SU-DHL-6 (cell line): Measurements from ENCODE around the gene GLI3.

Experiments
- EZH2phosphoT487 ChIP-seq: fragments of 200-600 bp; sonication (generic), shearing (Covaris generic); conservative IDR thresholded peaks from 2 replicates; pipeline ENCODE4 v1.6.1; 2018; ENCODE audit warnings: mild to moderate bottlenecking, antibody characterized with exemption, low read length, moderate library complexity, mixed read lengths
- TF ChIP-seq, protein P1 (sequence below): fragments of 200-600 bp; sonication (generic); IDR thresholded peaks from one replicate; pipeline ENCODE4 v1.5.1; 2017; ENCODE audit warnings: antibody characterized with exemption, mild to moderate bottlenecking, low read length, moderate library complexity; ENCODE audit not compliant: insufficient read depth, poor library complexity, severe bottlenecking

DNA sequence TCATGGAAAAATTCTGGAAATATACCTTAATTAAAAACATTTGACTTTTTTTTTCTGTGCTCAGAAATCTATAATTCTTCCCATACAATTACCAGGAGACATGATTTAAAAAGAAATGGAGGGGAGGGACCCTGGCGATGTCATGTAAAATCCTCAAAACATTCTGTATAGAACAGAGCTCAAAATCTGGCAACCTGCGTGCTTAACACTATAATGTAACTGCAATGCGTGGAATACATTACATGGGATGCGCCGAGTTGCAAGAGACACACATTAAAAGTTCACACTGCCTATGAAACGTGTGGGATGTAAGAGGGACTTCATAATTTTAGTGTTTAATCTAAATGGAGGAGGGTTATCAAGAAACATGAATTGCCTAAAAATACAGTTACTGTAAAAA, 215.0 kb downstream of the GLI3 start:
- TF ChIP-seq, protein P1, sequence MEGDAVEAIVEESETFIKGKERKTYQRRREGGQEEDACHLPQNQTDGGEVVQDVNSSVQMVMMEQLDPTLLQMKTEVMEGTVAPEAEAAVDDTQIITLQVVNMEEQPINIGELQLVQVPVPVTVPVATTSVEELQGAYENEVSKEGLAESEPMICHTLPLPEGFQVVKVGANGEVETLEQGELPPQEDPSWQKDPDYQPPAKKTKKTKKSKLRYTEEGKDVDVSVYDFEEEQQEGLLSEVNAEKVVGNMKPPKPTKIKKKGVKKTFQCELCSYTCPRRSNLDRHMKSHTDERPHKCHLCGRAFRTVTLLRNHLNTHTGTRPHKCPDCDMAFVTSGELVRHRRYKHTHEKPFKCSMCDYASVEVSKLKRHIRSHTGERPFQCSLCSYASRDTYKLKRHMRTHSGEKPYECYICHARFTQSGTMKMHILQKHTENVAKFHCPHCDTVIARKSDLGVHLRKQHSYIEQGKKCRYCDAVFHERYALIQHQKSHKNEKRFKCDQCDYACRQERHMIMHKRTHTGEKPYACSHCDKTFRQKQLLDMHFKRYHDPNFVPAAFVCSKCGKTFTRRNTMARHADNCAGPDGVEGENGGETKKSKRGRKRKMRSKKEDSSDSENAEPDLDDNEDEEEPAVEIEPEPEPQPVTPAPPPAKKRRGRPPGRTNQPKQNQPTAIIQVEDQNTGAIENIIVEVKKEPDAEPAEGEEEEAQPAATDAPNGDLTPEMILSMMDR = no peak
- TF ChIP-seq EZH2phosphoT487 = no peak
